Globus pallidus (tissue), 1 donor: Measurements from ENCODE around the gene SOCS2.
"Not testable (repeated sequence)": the region's sequence is repeated elsewhere in the genome, so short reads cannot be mapped to it uniquely, and the experiment has no call there.

Source experiments
- DNase-seq: peaks from one replicate; pipeline ENCODE4 v3.0.0-alpha.2; 2015; ENCODE audit warnings: low spot score

SOCS2 gene

GRCh38 chr12:93571925-93572711 lies at the start of gene SOCS2:
Gene SOCS2 (plus strand): TSS chr12:93572675. CDS start chr12:93572898, 223 bp downstream.
- DNase-seq: no peak

- no peak for DNase-seq
These were observed 47.9 kb upstream of the SOCS2 start for GRCh38 chr12:93524386-93525133.

- no peak for DNase-seq
These were observed 45.6 kb upstream of the SOCS2 start for GRCh38 chr12:93526786-93527428.

GRCh38 chr12:93530358-93530757 lies 42.1 kb upstream of the SOCS2 start:
- no peak for DNase-seq

GRCh38 chr12:93533310-93533709 lies 39.2 kb upstream of the SOCS2 start:
- no peak for DNase-seq

GRCh38 chr12:93536111-93536765 lies 36.2 kb upstream of the SOCS2 start:
- DNase-seq: no peak

GRCh38 chr12:93536766-93537488 lies 35.5 kb upstream of the SOCS2 start:
- DNase-seq: no peak

- no peak for DNase-seq
These were observed 34.7 kb upstream of the SOCS2 start for GRCh38 chr12:93537769-93538168.

- DNase-seq: no peak
These were observed 32.7 kb upstream of the SOCS2 start for GRCh38 chr12:93539821-93540220.

- no peak for DNase-seq
These were observed 32.0 kb upstream of the SOCS2 start for GRCh38 chr12:93540466-93540865.

GRCh38 chr12:93541578-93542225 lies 30.8 kb upstream of the SOCS2 start:
- no peak for DNase-seq

GRCh38 chr12:93547778-93548177 lies 24.7 kb upstream of the SOCS2 start:
- no peak for DNase-seq

- no peak for DNase-seq
These were observed 23.3 kb upstream of the SOCS2 start for GRCh38 chr12:93549174-93549573.

- DNase-seq: no peak
These were observed 21.5 kb upstream of the SOCS2 start for GRCh38 chr12:93550748-93551611.

- DNase-seq: no peak
These were observed 20.0 kb upstream of the SOCS2 start for GRCh38 chr12:93552427-93552826.

- DNase-seq: not testable (repeated sequence)
These were observed 14.6 kb upstream of the SOCS2 start for GRCh38 chr12:93557879-93558278.

- DNase-seq: not testable (repeated sequence)
These were observed 13.8 kb upstream of the SOCS2 start for GRCh38 chr12:93558685-93559084.

- no peak for DNase-seq
These were observed 8.5 kb upstream of the SOCS2 start for GRCh38 chr12:93563807-93564538.

GRCh38 chr12:93565760-93566159 lies 6.7 kb upstream of the SOCS2 start:
- DNase-seq: no peak
